ENCODE measurements around the gene OR51B2.

OR51B2 gene

GRCh38 chr11:5282628-5283027, 41.5 kb downstream of the OR51B2 start:
- no peak for DNase-seq (ENCODE audit: low read depth)

GRCh38 chr11:5281596-5281995, 42.5 kb downstream of the OR51B2 start:
- DNase-seq (ENCODE audit: low read depth): no peak

- no peak for DNase-seq (ENCODE audit: low read depth)
Observed at GRCh38 chr11:5280582-5281102, 43.5 kb downstream of the OR51B2 start.

GRCh38 chr11:5279471-5280090, 44.5 kb downstream of the OR51B2 start:
- DNase-seq (ENCODE audit: low read depth): no peak

- DNase-seq (ENCODE audit: low read depth): no peak
Observed at GRCh38 chr11:5277807-5278382, 46.2 kb downstream of the OR51B2 start.

GRCh38 chr11:5276697-5277096, 47.4 kb downstream of the OR51B2 start:
- DNase-seq (ENCODE audit: low read depth): no peak

- DNase-seq (ENCODE audit: low read depth): no peak
Observed at GRCh38 chr11:5275369-5276110, 48.6 kb downstream of the OR51B2 start.

GRCh38 chr11:5274395-5274794, 49.7 kb downstream of the OR51B2 start:
- no peak for DNase-seq (ENCODE audit: low read depth)
